ENCODE measurements around the gene MBOAT2.

DNA sequence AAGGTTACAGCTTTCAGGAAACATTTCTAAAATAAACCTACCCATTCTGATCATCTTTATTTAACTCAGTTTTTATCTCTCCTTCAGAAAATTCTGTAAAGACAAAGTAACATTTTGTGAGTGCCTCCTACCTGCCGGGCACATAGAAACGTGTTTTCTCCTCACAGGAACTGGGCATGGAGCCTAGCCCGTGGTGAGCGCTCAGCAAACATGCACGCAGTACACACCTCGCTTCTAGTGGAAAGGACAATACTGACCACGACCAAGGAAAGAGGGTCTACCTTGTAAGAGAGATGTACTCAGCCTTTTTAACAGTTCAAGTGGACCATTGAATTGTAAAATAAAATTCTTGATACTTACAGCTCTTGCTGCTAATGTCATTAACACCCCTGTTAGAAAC lies 141.3 kb downstream of the MBOAT2 start:
- TF ChIP-seq POLR2A (IDR thresholded peaks at IDR 0.05; ENCODE audit: low read depth, low read length), result no peak
- TF ChIP-seq POLR2AphosphoS5 (IDR thresholded peaks at IDR 0.05; ENCODE audit: low read depth, low read length), result no peak
